ENCODE results near the gene RBM12. TPM values are rescaled to one million over a fixed set of nuclear protein-coding genes. Genes with fewer than 3 reads are reported as not detected.

Gene RBM12
- total RNA-seq, 1 experiment from 2014 or later, result 100 TPM

- CTCF ChIA-PET, result no interaction called here
- H3K27ac ChIP-seq (ENCODE audit: low read length), result peak overlapping the region; percentile 97
- no peak for DNase-seq (ENCODE audit: low read depth, low spot score)
- H3K9me3 ChIP-seq (ENCODE audit: control insufficient read depth, insufficient read depth, low read depth, low read length), result no peaks in the 10 kb centered on the region
- in situ Hi-C loops (cut with HindIII; ENCODE audit: low pct_unique_long_range_greater_than_20kb, low sequenced_read_pairs), result no loop called here
- no TSS peak for BruUV-seq (replicated peaks)
- peak; percentile 39; the same call in 1 of the 2 replicates for TF ChIP-seq POLR2AphosphoS5 (IDR thresholded peaks at IDR 0.05; ENCODE audit: low read depth, low read length)
- TF ChIP-seq, protein P1, sequence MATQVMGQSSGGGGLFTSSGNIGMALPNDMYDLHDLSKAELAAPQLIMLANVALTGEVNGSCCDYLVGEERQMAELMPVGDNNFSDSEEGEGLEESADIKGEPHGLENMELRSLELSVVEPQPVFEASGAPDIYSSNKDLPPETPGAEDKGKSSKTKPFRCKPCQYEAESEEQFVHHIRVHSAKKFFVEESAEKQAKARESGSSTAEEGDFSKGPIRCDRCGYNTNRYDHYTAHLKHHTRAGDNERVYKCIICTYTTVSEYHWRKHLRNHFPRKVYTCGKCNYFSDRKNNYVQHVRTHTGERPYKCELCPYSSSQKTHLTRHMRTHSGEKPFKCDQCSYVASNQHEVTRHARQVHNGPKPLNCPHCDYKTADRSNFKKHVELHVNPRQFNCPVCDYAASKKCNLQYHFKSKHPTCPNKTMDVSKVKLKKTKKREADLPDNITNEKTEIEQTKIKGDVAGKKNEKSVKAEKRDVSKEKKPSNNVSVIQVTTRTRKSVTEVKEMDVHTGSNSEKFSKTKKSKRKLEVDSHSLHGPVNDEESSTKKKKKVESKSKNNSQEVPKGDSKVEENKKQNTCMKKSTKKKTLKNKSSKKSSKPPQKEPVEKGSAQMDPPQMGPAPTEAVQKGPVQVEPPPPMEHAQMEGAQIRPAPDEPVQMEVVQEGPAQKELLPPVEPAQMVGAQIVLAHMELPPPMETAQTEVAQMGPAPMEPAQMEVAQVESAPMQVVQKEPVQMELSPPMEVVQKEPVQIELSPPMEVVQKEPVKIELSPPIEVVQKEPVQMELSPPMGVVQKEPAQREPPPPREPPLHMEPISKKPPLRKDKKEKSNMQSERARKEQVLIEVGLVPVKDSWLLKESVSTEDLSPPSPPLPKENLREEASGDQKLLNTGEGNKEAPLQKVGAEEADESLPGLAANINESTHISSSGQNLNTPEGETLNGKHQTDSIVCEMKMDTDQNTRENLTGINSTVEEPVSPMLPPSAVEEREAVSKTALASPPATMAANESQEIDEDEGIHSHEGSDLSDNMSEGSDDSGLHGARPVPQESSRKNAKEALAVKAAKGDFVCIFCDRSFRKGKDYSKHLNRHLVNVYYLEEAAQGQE (IDR thresholded peaks at IDR 0.05; ENCODE audit: insufficient read depth in 1 of 2, low read depth in 2 of 2, low read length in 1 of 2), result no peak
- TF ChIP-seq, protein P2, sequence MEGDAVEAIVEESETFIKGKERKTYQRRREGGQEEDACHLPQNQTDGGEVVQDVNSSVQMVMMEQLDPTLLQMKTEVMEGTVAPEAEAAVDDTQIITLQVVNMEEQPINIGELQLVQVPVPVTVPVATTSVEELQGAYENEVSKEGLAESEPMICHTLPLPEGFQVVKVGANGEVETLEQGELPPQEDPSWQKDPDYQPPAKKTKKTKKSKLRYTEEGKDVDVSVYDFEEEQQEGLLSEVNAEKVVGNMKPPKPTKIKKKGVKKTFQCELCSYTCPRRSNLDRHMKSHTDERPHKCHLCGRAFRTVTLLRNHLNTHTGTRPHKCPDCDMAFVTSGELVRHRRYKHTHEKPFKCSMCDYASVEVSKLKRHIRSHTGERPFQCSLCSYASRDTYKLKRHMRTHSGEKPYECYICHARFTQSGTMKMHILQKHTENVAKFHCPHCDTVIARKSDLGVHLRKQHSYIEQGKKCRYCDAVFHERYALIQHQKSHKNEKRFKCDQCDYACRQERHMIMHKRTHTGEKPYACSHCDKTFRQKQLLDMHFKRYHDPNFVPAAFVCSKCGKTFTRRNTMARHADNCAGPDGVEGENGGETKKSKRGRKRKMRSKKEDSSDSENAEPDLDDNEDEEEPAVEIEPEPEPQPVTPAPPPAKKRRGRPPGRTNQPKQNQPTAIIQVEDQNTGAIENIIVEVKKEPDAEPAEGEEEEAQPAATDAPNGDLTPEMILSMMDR (IDR thresholded peaks at IDR 0.05), result no peak
- TF ChIP-seq SIN3A (IDR thresholded peaks at IDR 0.05; ENCODE audit: borderline replicate concordance, insufficient read depth, low read depth, low read length), result 0 out of 2 replicates have a peak, but pooled peaks have one; percentile 51
- no peak for TF ChIP-seq TCF7L2 (IDR thresholded peaks at IDR 0.05; ENCODE audit: low read depth, low read length)
- H3K4me3 ChIP-seq (ENCODE audit: low read depth in 2 of 2, low read length in 2 of 2), result peak overlapping the region; percentile 93 to 99
- peaks cover 23% of the 10 kb centered on the region for H3K4me1 ChIP-seq (ENCODE audit: control insufficient read depth, insufficient read depth, low read length)
- intact Hi-C loops (cut with micrococcal nuclease; ENCODE audit: unreplicated experiment), result no loop called here
- ATAC-seq, result peak; percentile 27; the same call in 1 of the 2 replicates
- POLR2A ChIA-PET, result no interaction called here
- no peaks in the 10 kb centered on the region for H3K27me3 ChIP-seq (ENCODE audit: control insufficient read depth, insufficient read depth, low read length)
- peaks cover 3% of the 10 kb centered on the region for H3K36me3 ChIP-seq (ENCODE audit: control insufficient read depth, insufficient read depth, low read length)
Measured at GRCh38 chr20:35663516-35664465, 909 bp downstream of the RBM12 start.

DNA sequence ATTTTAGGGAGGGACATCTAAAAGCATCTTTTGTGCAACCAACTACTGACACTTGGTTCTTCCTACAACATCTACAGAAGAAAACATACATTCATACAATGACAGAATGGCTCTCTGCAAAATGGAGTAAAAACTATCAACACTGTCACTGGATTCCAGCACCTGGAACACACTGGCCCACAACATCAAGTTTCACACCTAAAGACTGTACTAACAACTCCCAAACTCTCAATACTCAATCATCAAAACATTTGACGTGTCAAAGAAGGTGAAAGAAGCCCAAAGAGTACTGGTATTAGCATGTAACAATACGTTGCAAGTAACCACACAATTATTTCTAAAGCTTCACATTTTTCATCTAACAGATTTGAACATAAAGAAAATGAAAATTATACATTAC is 2.1 kb downstream of the RBM12 start:
- Histone ChIP-seq H3K9me3 (ENCODE audit: control insufficient read depth, insufficient read depth, low read depth, low read length) (no peaks in the 10 kb centered on the region), H3K4me3 (ENCODE audit: low read depth in 2 of 2, low read length in 2 of 2) (peak overlapping the region; percentile 42 to 93), H3K4me1 (ENCODE audit: control insufficient read depth, insufficient read depth, low read length) (peaks cover 23% of the 10 kb centered on the region), H3K36me3 (ENCODE audit: control insufficient read depth, insufficient read depth, low read length) (no peaks in the 10 kb centered on the region; the same call in 1 of the 2 replicates), H3K27me3 (ENCODE audit: control insufficient read depth, insufficient read depth, low read length) (no peaks in the 10 kb centered on the region), H3K27ac (ENCODE audit: low read length) (0 out of 2 replicates have a peak overlapping the region, but pooled peaks have one; percentile 19)
- ATAC-seq, result no peak
- in situ Hi-C loops (cut with HindIII; ENCODE audit: low pct_unique_long_range_greater_than_20kb, low sequenced_read_pairs), result no loop called here
- no peak for DNase-seq (ENCODE audit: low read depth, low spot score)
- ChIA-PET POLR2A (no interaction called here), CTCF (no interaction called here)
- intact Hi-C loops (cut with micrococcal nuclease; ENCODE audit: unreplicated experiment), result no loop called here
- TF ChIP-seq POLR2AphosphoS5 (IDR thresholded peaks at IDR 0.05; ENCODE audit: low read depth, low read length), result no peak; the same call in 1 of the 2 replicates
- TF ChIP-seq, protein P2 (IDR thresholded peaks at IDR 0.05), result no peak
- TF ChIP-seq, protein P1 (IDR thresholded peaks at IDR 0.05; ENCODE audit: insufficient read depth in 1 of 2, low read depth in 2 of 2, low read length in 1 of 2), result no peak
- BruUV-seq (replicated peaks), result no TSS peak
